ENCODE data around the gene SOHLH1. TPM values are rescaled to one million over a fixed set of nuclear protein-coding genes. Genes with fewer than 3 reads are reported as not detected.

The SOHLH1 gene
- total and polyA plus RNA-seq, 4 donors = not detected

DNA sequence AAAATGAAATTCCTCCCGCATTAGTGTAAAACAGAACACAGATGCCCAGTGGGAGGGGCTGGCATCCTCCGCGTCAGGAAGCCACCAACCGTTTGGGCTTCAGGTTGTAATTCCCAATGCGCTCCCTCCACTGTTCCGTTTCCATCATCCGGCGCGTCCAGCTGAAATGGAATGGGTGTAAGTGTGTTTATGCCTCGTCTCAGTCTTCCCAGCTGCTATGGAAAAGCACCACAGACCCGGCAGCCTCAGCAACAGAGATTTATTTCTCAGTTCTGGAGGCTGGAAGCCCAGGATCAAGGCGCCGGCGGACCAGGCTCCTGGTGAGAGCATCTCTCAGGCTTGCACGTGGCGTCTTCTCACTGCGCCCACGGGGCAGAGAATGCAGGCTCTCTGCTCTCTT lies 23.1 kb upstream of the SOHLH1 start:
- Histone ChIP-seq H3K36me3 (ENCODE audit: control insufficient read depth in 4 of 4, insufficient read depth in 4 of 4, low read length in 4 of 4) (no peaks in the 10 kb centered on the region), H3K27ac (ENCODE audit: low read depth in 1 of 2, low read length in 1 of 2) (no peak overlapping the region), H3K4me3 (no peak overlapping the region), H3K27me3 (ENCODE audit: control insufficient read depth in 3 of 3, insufficient read depth in 3 of 3, low read length in 2 of 3) (peaks cover 0 to 8% (median 0%) of the 10 kb centered on the region in 3 donors), H3K9ac (ENCODE audit: insufficient read depth in 1 of 2, low read length in 2 of 2) (no peak overlapping the region), H3K9me3 (ENCODE audit: control insufficient read depth in 4 of 4, insufficient read depth in 3 of 4, low read length in 3 of 4) (peaks cover 0 to 4% (median 0%) of the 10 kb centered on the region in 4 donors), H3K4me1 (ENCODE audit: control insufficient read depth in 5 of 5, insufficient read depth in 5 of 5, low read length in 5 of 5) (peaks cover 0 to 5% (median 0%) of the 10 kb centered on the region in 5 donors)
- TF ChIP-seq, protein P1, sequence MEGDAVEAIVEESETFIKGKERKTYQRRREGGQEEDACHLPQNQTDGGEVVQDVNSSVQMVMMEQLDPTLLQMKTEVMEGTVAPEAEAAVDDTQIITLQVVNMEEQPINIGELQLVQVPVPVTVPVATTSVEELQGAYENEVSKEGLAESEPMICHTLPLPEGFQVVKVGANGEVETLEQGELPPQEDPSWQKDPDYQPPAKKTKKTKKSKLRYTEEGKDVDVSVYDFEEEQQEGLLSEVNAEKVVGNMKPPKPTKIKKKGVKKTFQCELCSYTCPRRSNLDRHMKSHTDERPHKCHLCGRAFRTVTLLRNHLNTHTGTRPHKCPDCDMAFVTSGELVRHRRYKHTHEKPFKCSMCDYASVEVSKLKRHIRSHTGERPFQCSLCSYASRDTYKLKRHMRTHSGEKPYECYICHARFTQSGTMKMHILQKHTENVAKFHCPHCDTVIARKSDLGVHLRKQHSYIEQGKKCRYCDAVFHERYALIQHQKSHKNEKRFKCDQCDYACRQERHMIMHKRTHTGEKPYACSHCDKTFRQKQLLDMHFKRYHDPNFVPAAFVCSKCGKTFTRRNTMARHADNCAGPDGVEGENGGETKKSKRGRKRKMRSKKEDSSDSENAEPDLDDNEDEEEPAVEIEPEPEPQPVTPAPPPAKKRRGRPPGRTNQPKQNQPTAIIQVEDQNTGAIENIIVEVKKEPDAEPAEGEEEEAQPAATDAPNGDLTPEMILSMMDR (IDR thresholded peaks at IDR 0.05; ENCODE audit: control extremely low read depth, extremely low read depth) = no peak
- 73 to 74% methylated on average over 18 of the region's 18 CpGs for WGBS, 2 donors
- ATAC-seq (ENCODE audit: insufficient read depth, low FRiP score) (no peak), DNase-seq (no peak)

DNA sequence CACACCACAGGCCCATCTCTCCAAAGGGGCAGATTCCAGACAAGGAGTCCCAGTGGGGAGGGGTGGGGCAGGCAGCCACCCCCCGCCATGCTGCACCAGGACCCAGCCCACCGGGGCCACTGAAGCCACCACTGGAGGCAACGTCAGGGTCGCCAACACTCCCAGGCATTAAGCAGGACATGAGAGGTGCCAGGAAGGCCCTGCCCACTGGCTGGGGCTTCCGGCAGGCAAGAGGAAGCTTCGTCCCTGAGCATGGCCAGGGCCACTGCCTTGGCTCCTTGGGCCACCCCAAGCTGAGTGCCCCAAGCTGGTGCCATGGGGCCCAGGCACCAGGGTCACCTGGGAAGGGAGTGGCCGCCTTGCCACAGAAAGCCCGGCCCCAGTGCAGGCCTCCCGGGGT lies 20.2 kb upstream of the SOHLH1 start:
- Histone ChIP-seq H3K4me1 (ENCODE audit: control insufficient read depth in 5 of 5, insufficient read depth in 5 of 5, low read length in 5 of 5) (no peaks in the 10 kb centered on the region), H3K9ac (ENCODE audit: insufficient read depth in 1 of 2, low read length in 2 of 2) (no peak overlapping the region), H3K4me3 (no peak overlapping the region), H3K27ac (ENCODE audit: low read depth in 1 of 2, low read length in 1 of 2) (no peak overlapping the region), H3K36me3 (ENCODE audit: control insufficient read depth in 4 of 4, insufficient read depth in 4 of 4, low read length in 4 of 4) (no peaks in the 10 kb centered on the region), H3K9me3 (ENCODE audit: control insufficient read depth in 4 of 4, insufficient read depth in 3 of 4, low read length in 3 of 4) (peaks cover 0 to 4% (median 0%) of the 10 kb centered on the region in 4 donors), H3K27me3 (ENCODE audit: control insufficient read depth in 3 of 3, insufficient read depth in 3 of 3, low read length in 2 of 3) (peaks cover 14 to 19% (median 18%) of the 10 kb centered on the region in 3 donors)
- TF ChIP-seq, protein P1 (IDR thresholded peaks at IDR 0.05; ENCODE audit: control extremely low read depth, extremely low read depth) = no peak
- WGBS, 2 donors = 69 to 75% methylated on average over 9 of the region's 9 CpGs
- DNase-seq (no peak), ATAC-seq (ENCODE audit: insufficient read depth, low FRiP score) (no peak)

DNA sequence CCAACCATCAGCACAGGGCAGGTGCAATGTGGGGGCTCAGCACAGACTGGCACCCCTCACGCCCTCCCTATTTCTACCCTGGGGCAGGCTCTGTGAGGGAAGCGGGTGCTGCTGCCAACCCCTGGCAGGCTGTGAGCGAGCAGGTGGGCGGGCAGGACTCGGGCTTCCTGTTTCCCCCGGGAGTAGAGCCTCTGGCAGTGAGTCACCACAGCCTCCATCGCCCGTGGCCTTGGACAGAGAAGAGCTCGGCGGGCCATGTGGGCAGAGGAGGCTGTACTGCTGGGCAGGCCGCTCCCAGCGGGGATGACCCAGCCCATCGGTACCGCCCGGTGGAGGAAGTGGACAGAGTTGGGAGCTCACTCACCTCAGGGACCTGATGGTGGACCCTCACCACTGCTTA lies 19.3 kb upstream of the SOHLH1 start:
- H3K27me3 ChIP-seq (ENCODE audit: control insufficient read depth in 3 of 3, insufficient read depth in 3 of 3, low read length in 2 of 3) = peaks cover 14 to 24% (median 18%) of the 10 kb centered on the region in 3 donors
- 62 to 69% methylated on average over 15 of the region's 15 CpGs for WGBS, 2 donors
- TF ChIP-seq, protein P1 (IDR thresholded peaks at IDR 0.05; ENCODE audit: control extremely low read depth, extremely low read depth) = no peak
- H3K27ac ChIP-seq (ENCODE audit: low read depth in 1 of 2, low read length in 1 of 2) = no peak overlapping the region
- peaks cover 0 to 4% (median 0%) of the 10 kb centered on the region in 4 donors for H3K9me3 ChIP-seq (ENCODE audit: control insufficient read depth in 4 of 4, insufficient read depth in 3 of 4, low read length in 3 of 4)
- no peak overlapping the region for H3K9ac ChIP-seq (ENCODE audit: insufficient read depth in 1 of 2, low read length in 2 of 2)
- H3K4me1 ChIP-seq (ENCODE audit: control insufficient read depth in 5 of 5, insufficient read depth in 5 of 5, low read length in 5 of 5) = no peaks in the 10 kb centered on the region
- DNase-seq (no peak), ATAC-seq (ENCODE audit: insufficient read depth, low FRiP score) (no peak)
- H3K36me3 ChIP-seq (ENCODE audit: control insufficient read depth in 4 of 4, insufficient read depth in 4 of 4, low read length in 4 of 4) = no peaks in the 10 kb centered on the region
- no peak overlapping the region for H3K4me3 ChIP-seq

DNA sequence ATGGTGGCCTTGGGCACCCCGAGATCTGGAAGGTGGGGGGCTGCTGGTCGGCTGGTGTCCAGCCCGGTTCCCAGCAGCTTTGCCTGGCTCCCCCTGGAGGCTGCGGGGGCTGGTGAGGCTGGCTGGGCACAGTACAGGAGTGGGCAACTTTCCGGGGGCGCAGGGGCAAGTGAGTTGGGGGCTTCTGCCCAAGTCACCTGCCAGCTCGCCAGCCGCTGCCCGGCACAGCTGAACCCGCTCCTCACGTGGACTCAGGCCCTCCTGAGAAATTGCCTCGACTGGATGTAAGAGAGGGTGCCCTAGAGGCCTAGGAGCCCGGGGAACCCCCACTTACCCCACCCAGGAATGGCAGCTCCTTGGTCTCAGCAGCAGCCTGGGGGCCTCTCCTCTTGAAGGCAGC lies 18.1 kb upstream of the SOHLH1 start:
- Histone ChIP-seq H3K27ac (ENCODE audit: low read depth in 1 of 2, low read length in 1 of 2) (no peak overlapping the region), H3K27me3 (ENCODE audit: control insufficient read depth in 3 of 3, insufficient read depth in 3 of 3, low read length in 2 of 3) (peaks cover 14 to 24% (median 19%) of the 10 kb centered on the region in 3 donors), H3K4me3 (no peak overlapping the region), H3K36me3 (ENCODE audit: control insufficient read depth in 4 of 4, insufficient read depth in 4 of 4, low read length in 4 of 4) (no peaks in the 10 kb centered on the region), H3K4me1 (ENCODE audit: control insufficient read depth in 5 of 5, insufficient read depth in 5 of 5, low read length in 5 of 5) (no peaks in the 10 kb centered on the region), H3K9ac (ENCODE audit: insufficient read depth in 1 of 2, low read length in 2 of 2) (no peak overlapping the region), H3K9me3 (ENCODE audit: control insufficient read depth in 4 of 4, insufficient read depth in 3 of 4, low read length in 3 of 4) (peaks cover 0 to 4% (median 0%) of the 10 kb centered on the region in 4 donors)
- ATAC-seq (ENCODE audit: insufficient read depth, low FRiP score) (no peak), DNase-seq (no peak)
- WGBS, 2 donors = 82 to 89% methylated on average over 13 of the region's 13 CpGs
- TF ChIP-seq, protein P1 (IDR thresholded peaks at IDR 0.05; ENCODE audit: control extremely low read depth, extremely low read depth) = no peak

All from lung (tissue), 12 donors.